Upper lobe of left lung (tissue), 4 donors: ENCODE data around the gene BTN3A1.

ENCODE experiments used
- CTCF ChIP-seq, 6 experiments: fragments of 450-650 bp in 4 of 6; fragments of 200-600 bp in 2 of 6; sonication (generic) in 2 of 6; IDR thresholded peaks; one replicate each; pipeline ENCODE4 v1.5.1; 2016 to 2019; ENCODE audit warnings: antibody characterized with exemption in 6 of 6
- EP300 ChIP-seq, 4 donors: sonication (generic); formaldehyde crosslinking; IDR thresholded peaks; one replicate each; pipeline ENCODE4 v1.5.1; 2017; ENCODE audit warnings: antibody characterized with exemption in 4 of 4, control low read depth in 2 of 4
- POLR2AphosphoS5 ChIP-seq, 2 donors: sonication (generic); formaldehyde crosslinking; IDR thresholded peaks; one replicate each; pipeline ENCODE4 v1.5.1; 2017; ENCODE audit warnings: antibody characterized with exemption in 2 of 2

GRCh38 chr6:26362836-26363220 is 39.2 kb upstream of the BTN3A1 start:
- TF ChIP-seq EP300 (IDR thresholded peaks at IDR 0.05) (no peak), CTCF (IDR thresholded peaks at IDR 0.05) (no peak), POLR2AphosphoS5 (IDR thresholded peaks at IDR 0.05) (no peak)
